HEK293 (cell line): ENCODE data around the gene PIK3R6.

Source experiments
- CTCF ChIA-PET: fragments of 350-600 bp; formaldehyde crosslinking; extraction: SDS; loops from one replicate; lab custom pipeline; 2021; ENCODE audit warnings: antibody characterized with exemption; lab: Yijun Ruan, JAX
- POLR2A ChIA-PET: fragments of 300-600 bp; formaldehyde crosslinking; extraction: SDS; loops from one replicate; lab custom pipeline; 2020; ENCODE audit warnings: antibody characterized with exemption, inconsistent platforms; lab: Yijun Ruan, JAX
- H3K27ac ChIP-seq: fragments of 200-500 bp; sonication (Bioruptor generic); 2 replicates; pipeline ENCODE4 v1.5.1; 2014; ENCODE audit warnings: low read depth, low read length, control low read depth, inconsistent platforms; ENCODE audit errors: extremely low read depth
- H3K36me3 ChIP-seq, 2 experiments: fragments of 200-500 bp in 1 of 2; sonication (Bioruptor generic) in 1 of 2; 1 replicate in 1 of 2; 2 replicates in 1 of 2; pipeline ENCODE4 v1.5.1; 2014 to 2017; ENCODE audit warnings: inconsistent platforms in 2 of 2, low read length in 2 of 2; ENCODE audit not compliant: control insufficient read depth in 2 of 2, insufficient read depth in 1 of 2
- H3K4me1 ChIP-seq: fragments of 200-500 bp; sonication (Bioruptor generic); 2 replicates; pipeline ENCODE4 v1.5.1; 2014; ENCODE audit warnings: mild to moderate bottlenecking, low read length, inconsistent platforms; ENCODE audit not compliant: control insufficient read depth, insufficient read depth
- H3K4me3 ChIP-seq: 2 replicates; pipeline ENCODE4 v1.5.1; 2011; ENCODE audit warnings: low read depth, mild to moderate bottlenecking, control low read depth, low read length, moderate library complexity
- H3K9me3 ChIP-seq: fragments of 200-500 bp; sonication (Bioruptor generic); 2 replicates; pipeline ENCODE4 v1.5.1; 2014; ENCODE audit warnings: low read depth, low read length, inconsistent platforms; ENCODE audit not compliant: control insufficient read depth, insufficient read depth
- GLI2 ChIP-seq: fragments of 450-650 bp; formaldehyde crosslinking; IDR thresholded peaks from 2 replicates; pipeline ENCODE4; 2017; ENCODE audit warnings: missing biosample characterization, missing genetic modification characterization, low read depth, borderline replicate concordance
- SETDB1 ChIP-seq: IDR thresholded peaks from one replicate; pipeline ENCODE4 v1.6.1; 2017; ENCODE audit warnings: mild to moderate bottlenecking, low read length, moderate library complexity, mixed read lengths; ENCODE audit not compliant: insufficient read length
- SP2 ChIP-seq: fragments of 450-650 bp; formaldehyde crosslinking; IDR thresholded peaks from 2 replicates; pipeline ENCODE4 v1.5.1; 2016; ENCODE audit warnings: missing biosample characterization, missing genetic modification characterization
- YY2 ChIP-seq: fragments of 450-650 bp; formaldehyde crosslinking; IDR thresholded peaks from 2 replicates; pipeline ENCODE4 v1.5.1; 2016; ENCODE audit warnings: missing biosample characterization, missing genetic modification characterization
- ZBTB17 ChIP-seq: fragments of 450-650 bp; formaldehyde crosslinking; IDR thresholded peaks from 2 replicates; pipeline ENCODE4 v1.5.1; 2016; ENCODE audit warnings: missing biosample characterization, missing genetic modification characterization
- ZIC2 ChIP-seq: fragments of 450-650 bp; formaldehyde crosslinking; IDR thresholded peaks from 2 replicates; pipeline ENCODE4 v1.5.1; 2016; ENCODE audit warnings: missing biosample characterization, missing genetic modification characterization
- ZNF23 ChIP-seq: fragments of 450-650 bp; formaldehyde crosslinking; IDR thresholded peaks from 2 replicates; pipeline ENCODE4 v1.5.1; 2016; ENCODE audit warnings: missing biosample characterization, missing genetic modification characterization, borderline replicate concordance
- ZNF335 ChIP-seq: fragments of 450-650 bp; formaldehyde crosslinking; conservative IDR thresholded peaks from 2 replicates; pipeline ENCODE4 v1.5.1; 2016; ENCODE audit warnings: missing biosample characterization, missing genetic modification characterization
- ZNF354C ChIP-seq: fragments of 450-650 bp; formaldehyde crosslinking; IDR thresholded peaks from 2 replicates; pipeline ENCODE4 v1.5.1; 2016; ENCODE audit warnings: missing biosample characterization, missing genetic modification characterization, low read depth, borderline replicate concordance
- ZNF366 ChIP-seq: fragments of 450-650 bp; formaldehyde crosslinking; conservative IDR thresholded peaks from 2 replicates; pipeline ENCODE4 v1.5.1; 2016; ENCODE audit warnings: missing biosample characterization, missing genetic modification characterization
- ZNF658 ChIP-seq: fragments of 450-650 bp; formaldehyde crosslinking; IDR thresholded peaks from 2 replicates; pipeline ENCODE4; 2016; ENCODE audit warnings: missing biosample characterization, missing genetic modification characterization
- TF ChIP-seq, protein P1 (sequence below): fragments of 450-650 bp; formaldehyde crosslinking; IDR thresholded peaks from 2 replicates; pipeline ENCODE4 v1.5.1; 2017; ENCODE audit warnings: missing biosample characterization, missing genetic modification characterization
- TF ChIP-seq, protein P2 (sequence below): sonication (generic); formaldehyde crosslinking; IDR thresholded peaks from 2 replicates; pipeline ENCODE4 v1.8.1; 2022; ENCODE audit warnings: mild to moderate bottlenecking, moderate library complexity, missing genetic modification reagents
- TF ChIP-seq, protein P3 (sequence below): fragments of 450-650 bp; formaldehyde crosslinking; IDR thresholded peaks from 2 replicates; pipeline ENCODE4 v1.5.1; 2016; ENCODE audit warnings: missing biosample characterization, missing genetic modification characterization
- TF ChIP-seq, protein P4 (sequence below): fragments of 450-650 bp; formaldehyde crosslinking; IDR thresholded peaks from 2 replicates; pipeline ENCODE4 v1.5.1; 2016; ENCODE audit warnings: missing biosample characterization, missing genetic modification characterization, borderline replicate concordance

Gene PIK3R6

DNA sequence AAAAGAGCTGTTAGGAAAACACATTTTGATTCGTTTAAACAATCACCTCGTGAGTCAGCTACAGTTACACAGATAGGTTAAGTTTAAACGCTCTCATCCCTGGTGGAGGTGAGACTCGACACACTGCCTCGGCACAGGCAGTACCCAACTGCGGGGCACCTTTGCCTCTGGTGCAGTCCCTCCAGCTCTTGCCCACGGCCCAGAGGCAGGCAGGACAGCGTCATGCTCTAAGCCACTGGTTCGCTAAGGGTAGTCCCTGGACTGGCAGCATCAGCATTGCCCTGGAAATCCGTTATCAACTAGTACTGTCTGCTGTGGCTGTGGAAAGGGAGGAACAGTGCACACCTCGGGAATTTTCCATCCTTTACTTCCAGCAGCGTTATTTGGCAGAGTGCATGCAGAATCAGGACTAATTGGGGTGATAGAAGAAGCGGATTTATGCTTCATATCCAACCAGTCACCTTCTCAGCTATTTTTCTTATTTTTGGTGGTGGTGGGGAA lies 3.7 kb upstream of the PIK3R6 start:
- TF ChIP-seq, protein P1, sequence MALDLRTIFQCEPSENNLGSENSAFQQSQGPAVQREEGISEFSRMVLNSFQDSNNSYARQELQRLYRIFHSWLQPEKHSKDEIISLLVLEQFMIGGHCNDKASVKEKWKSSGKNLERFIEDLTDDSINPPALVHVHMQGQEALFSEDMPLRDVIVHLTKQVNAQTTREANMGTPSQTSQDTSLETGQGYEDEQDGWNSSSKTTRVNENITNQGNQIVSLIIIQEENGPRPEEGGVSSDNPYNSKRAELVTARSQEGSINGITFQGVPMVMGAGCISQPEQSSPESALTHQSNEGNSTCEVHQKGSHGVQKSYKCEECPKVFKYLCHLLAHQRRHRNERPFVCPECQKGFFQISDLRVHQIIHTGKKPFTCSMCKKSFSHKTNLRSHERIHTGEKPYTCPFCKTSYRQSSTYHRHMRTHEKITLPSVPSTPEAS: no peak
- TF ChIP-seq SP2 (tag by site-specific recombination): no peak
- peak; percentile 50 for TF ChIP-seq SETDB1
- TF ChIP-seq, protein P2, sequence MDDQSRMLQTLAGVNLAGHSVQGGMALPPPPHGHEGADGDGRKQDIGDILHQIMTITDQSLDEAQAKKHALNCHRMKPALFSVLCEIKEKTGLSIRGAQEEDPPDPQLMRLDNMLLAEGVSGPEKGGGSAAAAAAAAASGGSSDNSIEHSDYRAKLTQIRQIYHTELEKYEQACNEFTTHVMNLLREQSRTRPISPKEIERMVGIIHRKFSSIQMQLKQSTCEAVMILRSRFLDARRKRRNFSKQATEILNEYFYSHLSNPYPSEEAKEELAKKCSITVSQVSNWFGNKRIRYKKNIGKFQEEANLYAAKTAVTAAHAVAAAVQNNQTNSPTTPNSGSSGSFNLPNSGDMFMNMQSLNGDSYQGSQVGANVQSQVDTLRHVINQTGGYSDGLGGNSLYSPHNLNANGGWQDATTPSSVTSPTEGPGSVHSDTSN (CRISPR knock-in tag): no peak
- TF ChIP-seq, protein P3, sequence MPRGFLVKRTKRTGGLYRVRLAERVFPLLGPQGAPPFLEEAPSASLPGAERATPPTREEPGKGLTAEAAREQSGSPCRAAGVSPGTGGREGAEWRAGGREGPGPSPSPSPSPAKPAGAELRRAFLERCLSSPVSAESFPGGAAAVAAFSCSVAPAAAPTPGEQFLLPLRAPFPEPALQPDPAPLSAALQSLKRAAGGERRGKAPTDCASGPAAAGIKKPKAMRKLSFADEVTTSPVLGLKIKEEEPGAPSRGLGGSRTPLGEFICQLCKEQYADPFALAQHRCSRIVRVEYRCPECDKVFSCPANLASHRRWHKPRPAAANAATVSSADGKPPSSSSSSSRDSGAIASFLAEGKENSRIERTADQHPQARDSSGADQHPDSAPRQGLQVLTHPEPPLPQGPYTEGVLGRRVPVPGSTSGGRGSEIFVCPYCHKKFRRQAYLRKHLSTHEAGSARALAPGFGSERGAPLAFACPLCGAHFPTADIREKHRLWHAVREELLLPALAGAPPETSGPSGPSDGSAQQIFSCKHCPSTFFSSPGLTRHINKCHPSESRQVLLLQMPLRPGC (tag by site-specific recombination): no peak
- no peak for TF ChIP-seq ZNF658 (tag by site-specific recombination)
- TF ChIP-seq ZNF335: no peak
- peak; percentile 85; the same call in 1 of the 2 replicates for TF ChIP-seq ZNF23 (tag by site-specific recombination)
- peak; percentile 62 for TF ChIP-seq ZBTB17
- Histone ChIP-seq H3K4me1 (no peaks in the 10 kb centered on the region), H3K36me3 (no peaks in the 10 kb centered on the region), H3K27ac (no peak overlapping the region), H3K4me3 (no peak overlapping the region), H3K9me3 (no peaks in the 10 kb centered on the region)
- ChIA-PET CTCF (interaction anchor here (0.7 to 1.2 kb wide), 4 partner anchors 22 to 623 kb away, joined by 3 read pairs; no protein-coding TSS in a partner anchor), POLR2A (no interaction called here)

DNA sequence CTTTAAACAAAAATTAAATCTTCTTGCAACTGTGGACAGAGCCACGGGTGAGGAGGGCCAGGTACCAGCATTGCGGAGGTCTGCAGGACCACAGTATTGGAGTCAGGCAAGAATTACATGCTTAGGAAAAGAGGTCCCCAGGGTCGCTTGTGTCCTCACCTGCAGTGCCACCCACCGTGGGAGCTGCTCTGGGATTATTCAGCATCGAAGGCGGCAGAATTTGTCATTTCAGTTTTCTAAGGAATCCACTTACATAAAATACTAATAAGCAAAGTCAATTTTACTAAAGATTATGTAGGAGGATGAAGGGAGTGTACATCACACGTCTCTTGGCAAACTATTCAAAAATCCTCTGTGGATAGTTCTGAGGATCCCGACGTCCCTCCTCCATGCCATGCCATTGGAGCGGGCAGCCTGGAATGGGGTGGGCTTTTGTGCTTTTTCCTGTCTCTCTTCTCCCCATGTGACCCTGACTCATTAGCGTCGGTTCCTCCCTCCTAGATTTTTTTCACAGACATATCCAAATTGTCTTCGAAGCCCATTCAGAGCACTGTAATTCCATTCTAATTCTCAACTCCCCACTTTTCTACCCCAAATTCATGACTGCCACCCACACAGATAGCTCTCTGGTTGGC lies 3.0 kb upstream of the PIK3R6 start:
- H3K4me3 ChIP-seq: no peak overlapping the region
- CTCF ChIA-PET: interaction anchor here (0.6 to 1.2 kb wide), 4 partner anchors 32 to 760 kb away, joined by 3 read pairs; no protein-coding TSS in a partner anchor
- no peaks in the 10 kb centered on the region for H3K4me1 ChIP-seq
- no peak overlapping the region for H3K27ac ChIP-seq
- no peaks in the 10 kb centered on the region for H3K36me3 ChIP-seq
- no peaks in the 10 kb centered on the region for H3K9me3 ChIP-seq
- POLR2A ChIA-PET: no interaction called here
- TF ChIP-seq ZNF366 (tag by site-specific recombination): no peak
- no peak for TF ChIP-seq ZIC2 (tag by site-specific recombination)
- no peak for TF ChIP-seq GLI2
- no peak for TF ChIP-seq ZNF354C (tag by site-specific recombination)
- no peak for TF ChIP-seq YY2 (tag by site-specific recombination)
- TF ChIP-seq, protein P4, sequence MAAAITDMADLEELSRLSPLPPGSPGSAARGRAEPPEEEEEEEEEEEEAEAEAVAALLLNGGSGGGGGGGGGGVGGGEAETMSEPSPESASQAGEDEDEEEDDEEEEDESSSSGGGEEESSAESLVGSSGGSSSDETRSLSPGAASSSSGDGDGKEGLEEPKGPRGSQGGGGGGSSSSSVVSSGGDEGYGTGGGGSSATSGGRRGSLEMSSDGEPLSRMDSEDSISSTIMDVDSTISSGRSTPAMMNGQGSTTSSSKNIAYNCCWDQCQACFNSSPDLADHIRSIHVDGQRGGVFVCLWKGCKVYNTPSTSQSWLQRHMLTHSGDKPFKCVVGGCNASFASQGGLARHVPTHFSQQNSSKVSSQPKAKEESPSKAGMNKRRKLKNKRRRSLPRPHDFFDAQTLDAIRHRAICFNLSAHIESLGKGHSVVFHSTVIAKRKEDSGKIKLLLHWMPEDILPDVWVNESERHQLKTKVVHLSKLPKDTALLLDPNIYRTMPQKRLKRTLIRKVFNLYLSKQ (tag by site-specific recombination): no peak
